Liver (tissue), 9 donors: ENCODE data around the gene REC114. TPM values are rescaled to one million over a fixed set of nuclear protein-coding genes. Genes with fewer than 3 reads are reported as not detected.

Source experiments
- DNase-seq: peaks from one replicate; pipeline ENCODE4 v3.0.0-alpha.2; 2017; ENCODE audit warnings: low spot score
- H3K27ac ChIP-seq, 2 donors: one replicate each; pipeline ENCODE4 v1.7.0; 2013; ENCODE audit warnings: inconsistent platforms in 2 of 2, low read length in 2 of 2, control low read depth in 1 of 2, low read depth in 1 of 2, mild to moderate bottlenecking in 1 of 2
- H3K27me3 ChIP-seq, 4 donors: one replicate each; pipeline versions ENCODE4 v1.6.1 to v1.7.0; 2013; ENCODE audit warnings: low read length in 3 of 4, inconsistent platforms in 1 of 4, mild to moderate bottlenecking in 1 of 4, moderate library complexity in 1 of 4; ENCODE audit not compliant: control insufficient read depth in 4 of 4, insufficient read depth in 4 of 4
- H3K36me3 ChIP-seq, 4 donors: one replicate each; pipeline versions ENCODE4 v1.6.1 to v1.7.0; 2013; ENCODE audit warnings: low read length in 3 of 4, mild to moderate bottlenecking in 3 of 4, low read depth in 1 of 4, moderate library complexity in 1 of 4; ENCODE audit not compliant: control insufficient read depth in 4 of 4, insufficient read depth in 3 of 4
- H3K4me1 ChIP-seq, 4 donors: one replicate each; pipeline versions ENCODE4 v1.6.1 to v1.7.0; 2013; ENCODE audit warnings: low read length in 3 of 4, mild to moderate bottlenecking in 3 of 4, moderate library complexity in 1 of 4; ENCODE audit not compliant: control insufficient read depth in 4 of 4, insufficient read depth in 4 of 4
- H3K4me3 ChIP-seq, 3 donors: one replicate each; pipeline versions ENCODE4 v1.6.1 to v1.7.0; 2013; ENCODE audit warnings: low read length in 3 of 3, control low read depth in 1 of 3, low read depth in 1 of 3, mild to moderate bottlenecking in 1 of 3
- H3K9ac ChIP-seq, 2 donors: one replicate each; pipeline ENCODE4 v1.7.0; 2013; ENCODE audit warnings: low read length in 2 of 2, mild to moderate bottlenecking in 2 of 2, moderate library complexity in 2 of 2, control low read depth in 1 of 2, low read depth in 1 of 2
- H3K9me3 ChIP-seq, 4 donors: one replicate each; pipeline versions ENCODE4 v1.6.1 to v1.7.0; 2013; ENCODE audit warnings: low read length in 3 of 4; ENCODE audit not compliant: control insufficient read depth in 4 of 4
- FOXA2 ChIP-seq: IDR thresholded peaks from 2 replicates; pipeline ENCODE4 v1.6.1; 2016; ENCODE audit warnings: antibody characterized with exemption
- HNF4A ChIP-seq, 2 donors: conservative IDR thresholded peaks; 2 replicates each; pipeline ENCODE4 v1.6.1; 2016; ENCODE audit warnings: antibody characterized with exemption in 2 of 2, mild to moderate bottlenecking in 2 of 2
- HNF4G ChIP-seq: IDR thresholded peaks from 2 replicates; pipeline ENCODE4 v1.6.1; 2016; ENCODE audit warnings: antibody characterized with exemption
- JUND ChIP-seq, 2 donors: IDR thresholded peaks; 2 replicates each; pipeline ENCODE4 v1.6.1; 2016; ENCODE audit warnings: antibody characterized with exemption in 2 of 2
- NR2F2 ChIP-seq: IDR thresholded peaks from 2 replicates; pipeline ENCODE4 v1.6.1; 2016; ENCODE audit warnings: antibody characterized with exemption
- RAD21 ChIP-seq, 2 donors: IDR thresholded peaks; 2 replicates each; pipeline ENCODE4 v1.6.1; 2016; ENCODE audit warnings: antibody characterized with exemption in 2 of 2, mild to moderate bottlenecking in 2 of 2
- RXRA ChIP-seq, 2 donors: IDR thresholded peaks; 2 replicates each; pipeline ENCODE4 v1.6.1; 2017 to 2018; ENCODE audit warnings: antibody characterized with exemption in 2 of 2, mild to moderate bottlenecking in 1 of 2
- SP1 ChIP-seq: IDR thresholded peaks from 2 replicates; pipeline ENCODE4 v1.6.1; 2018; ENCODE audit warnings: antibody characterized with exemption, mild to moderate bottlenecking
- TAF1 ChIP-seq: conservative IDR thresholded peaks from 2 replicates; pipeline ENCODE4 v1.6.1; 2016; ENCODE audit warnings: antibody characterized with exemption, mild to moderate bottlenecking
- WGBS: extraction: QIAGEN DNeasy Blood & Tissue Kit; methylation state at CpG from one replicate; pipeline ENCODE4 v1.1.7; 2013; 5-methylcytosine and 5-hydroxymethylcytosine counted together
- polyA plus RNA-seq, 2 donors: library from polyadenylated mRNA; stranded (reverse) in 1 of 2; unstranded in 1 of 2; fragments of 200-250 nt in 1 of 2; fragments of >200 nt in 1 of 2; fragmentation: Nextera tagmentation in 1 of 2; extraction: Ambion mirVana in 1 of 2; gene quantifications; one replicate each; pipeline versions ENCODE4 v1.2.1 to v1.2.3, GENCODE V29; 2013 to 2015
- total RNA-seq, 2 donors: library from RNA; depleted of rRNA; stranded (reverse); fragments of >200 nt; gene quantifications; one replicate each; pipeline ENCODE4 v1.2.3, GENCODE V29; 2014
- TF ChIP-seq, protein P1 (sequence below): IDR thresholded peaks from 2 replicates; pipeline ENCODE4 v1.6.1; 2016; ENCODE audit warnings: antibody characterized with exemption, mild to moderate bottlenecking
- TF ChIP-seq, protein P2 (sequence below): IDR thresholded peaks from 2 replicates; pipeline ENCODE4 v1.6.1; 2016; ENCODE audit warnings: antibody characterized with exemption
- TF ChIP-seq, protein P3 (sequence below): fragments of 150-350 bp; IDR thresholded peaks from 2 replicates; pipeline ENCODE4 v1.5.1; 2017; ENCODE audit warnings: improper control_type of control experiment, low read depth, low read length; ENCODE audit not compliant: missing input control
- TF ChIP-seq, protein P4 (sequence below): IDR thresholded peaks from 2 replicates; pipeline ENCODE4 v1.6.1; 2016; ENCODE audit warnings: antibody characterized with exemption
- donor health status: healthy.
- donor health status: healthy.
- donor health status: healthy.
- donor health status: healthy.
- donor health status: healthy.

Gene REC114
- total and polyA plus RNA-seq, 4 donors, result not detected

DNA sequence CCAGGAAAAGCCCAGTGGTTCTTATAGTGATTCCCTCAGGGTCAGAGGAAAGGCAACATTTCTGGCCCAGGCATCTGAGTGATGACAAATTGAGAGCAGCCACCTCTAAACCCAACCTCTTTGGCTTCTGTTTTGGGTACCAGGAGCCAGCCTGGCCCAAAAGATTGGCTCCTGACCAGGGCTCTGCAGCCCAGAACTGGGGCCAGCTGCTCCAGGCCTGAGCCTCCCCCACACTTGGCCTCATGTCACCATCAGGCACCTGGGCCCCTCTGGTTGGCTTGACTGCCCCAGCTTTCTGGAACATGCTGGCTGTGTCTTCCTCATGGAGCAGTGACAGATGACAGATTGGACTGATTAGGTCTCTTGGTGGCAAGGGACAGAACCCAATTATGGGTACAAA lies 48.2 kb upstream of the REC114 start (continued):
- TF ChIP-seq JUND (IDR thresholded peaks at IDR 0.05) (no peak), RXRA (IDR thresholded peaks at IDR 0.05) (no peak)
- TF ChIP-seq, protein P1, sequence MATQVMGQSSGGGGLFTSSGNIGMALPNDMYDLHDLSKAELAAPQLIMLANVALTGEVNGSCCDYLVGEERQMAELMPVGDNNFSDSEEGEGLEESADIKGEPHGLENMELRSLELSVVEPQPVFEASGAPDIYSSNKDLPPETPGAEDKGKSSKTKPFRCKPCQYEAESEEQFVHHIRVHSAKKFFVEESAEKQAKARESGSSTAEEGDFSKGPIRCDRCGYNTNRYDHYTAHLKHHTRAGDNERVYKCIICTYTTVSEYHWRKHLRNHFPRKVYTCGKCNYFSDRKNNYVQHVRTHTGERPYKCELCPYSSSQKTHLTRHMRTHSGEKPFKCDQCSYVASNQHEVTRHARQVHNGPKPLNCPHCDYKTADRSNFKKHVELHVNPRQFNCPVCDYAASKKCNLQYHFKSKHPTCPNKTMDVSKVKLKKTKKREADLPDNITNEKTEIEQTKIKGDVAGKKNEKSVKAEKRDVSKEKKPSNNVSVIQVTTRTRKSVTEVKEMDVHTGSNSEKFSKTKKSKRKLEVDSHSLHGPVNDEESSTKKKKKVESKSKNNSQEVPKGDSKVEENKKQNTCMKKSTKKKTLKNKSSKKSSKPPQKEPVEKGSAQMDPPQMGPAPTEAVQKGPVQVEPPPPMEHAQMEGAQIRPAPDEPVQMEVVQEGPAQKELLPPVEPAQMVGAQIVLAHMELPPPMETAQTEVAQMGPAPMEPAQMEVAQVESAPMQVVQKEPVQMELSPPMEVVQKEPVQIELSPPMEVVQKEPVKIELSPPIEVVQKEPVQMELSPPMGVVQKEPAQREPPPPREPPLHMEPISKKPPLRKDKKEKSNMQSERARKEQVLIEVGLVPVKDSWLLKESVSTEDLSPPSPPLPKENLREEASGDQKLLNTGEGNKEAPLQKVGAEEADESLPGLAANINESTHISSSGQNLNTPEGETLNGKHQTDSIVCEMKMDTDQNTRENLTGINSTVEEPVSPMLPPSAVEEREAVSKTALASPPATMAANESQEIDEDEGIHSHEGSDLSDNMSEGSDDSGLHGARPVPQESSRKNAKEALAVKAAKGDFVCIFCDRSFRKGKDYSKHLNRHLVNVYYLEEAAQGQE, result no peak

DNA sequence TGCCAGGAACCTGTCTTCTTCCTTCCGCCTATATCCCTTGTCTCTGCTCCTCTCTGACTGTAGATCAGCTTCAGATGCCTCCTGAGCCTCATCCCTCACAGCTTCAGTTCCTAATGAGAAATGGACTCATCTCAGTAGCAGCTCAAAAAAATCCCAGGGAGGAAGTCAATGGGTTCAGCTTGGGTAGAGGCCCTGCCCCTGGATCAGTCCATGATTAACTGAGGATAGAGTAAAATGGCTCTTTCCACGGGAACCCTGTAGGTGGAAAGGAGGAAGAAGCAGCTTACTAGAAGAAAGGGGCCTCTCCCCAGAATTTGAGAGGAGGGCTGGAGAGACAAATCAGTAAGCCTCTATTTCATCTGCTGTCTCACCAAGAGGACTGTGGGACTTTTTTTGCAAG lies 47.3 kb upstream of the REC114 start:
- Histone ChIP-seq H3K9me3 (no peaks in the 10 kb centered on the region), H3K36me3 (no peaks in the 10 kb centered on the region)
- WGBS, result 83% methylated on average over 2 of the region's 2 CpGs

DNA sequence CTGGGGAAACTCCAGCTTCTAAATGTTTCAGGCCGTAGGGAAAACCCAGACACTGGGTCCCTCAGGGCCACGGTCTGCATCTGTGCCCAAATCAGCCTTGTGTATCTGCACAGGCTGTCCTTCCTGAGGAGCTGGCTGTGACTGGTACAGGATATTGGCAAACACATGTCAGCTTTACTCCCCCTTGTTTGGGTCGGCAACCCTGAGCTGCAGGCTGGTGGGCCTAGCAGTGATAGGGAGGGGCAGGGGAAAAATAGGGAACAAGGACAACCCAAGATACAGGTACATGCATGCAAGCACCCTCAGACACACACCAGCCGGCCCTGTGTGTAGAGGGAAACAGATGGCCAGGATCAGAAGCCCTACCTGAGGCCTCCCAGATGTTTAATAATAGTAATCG lies 45.5 kb upstream of the REC114 start:
- TF ChIP-seq HNF4G (no peak), NR2F2 (no peak), TAF1 (no peak), RXRA (IDR thresholded peaks at IDR 0.05) (no peak), JUND (IDR thresholded peaks at IDR 0.05) (no peak), RAD21 (IDR thresholded peaks at IDR 0.05) (no peak), FOXA2 (no peak), HNF4A (conservative IDR thresholded peaks at IDR 0.05) (no peak)
- TF ChIP-seq, protein P2, sequence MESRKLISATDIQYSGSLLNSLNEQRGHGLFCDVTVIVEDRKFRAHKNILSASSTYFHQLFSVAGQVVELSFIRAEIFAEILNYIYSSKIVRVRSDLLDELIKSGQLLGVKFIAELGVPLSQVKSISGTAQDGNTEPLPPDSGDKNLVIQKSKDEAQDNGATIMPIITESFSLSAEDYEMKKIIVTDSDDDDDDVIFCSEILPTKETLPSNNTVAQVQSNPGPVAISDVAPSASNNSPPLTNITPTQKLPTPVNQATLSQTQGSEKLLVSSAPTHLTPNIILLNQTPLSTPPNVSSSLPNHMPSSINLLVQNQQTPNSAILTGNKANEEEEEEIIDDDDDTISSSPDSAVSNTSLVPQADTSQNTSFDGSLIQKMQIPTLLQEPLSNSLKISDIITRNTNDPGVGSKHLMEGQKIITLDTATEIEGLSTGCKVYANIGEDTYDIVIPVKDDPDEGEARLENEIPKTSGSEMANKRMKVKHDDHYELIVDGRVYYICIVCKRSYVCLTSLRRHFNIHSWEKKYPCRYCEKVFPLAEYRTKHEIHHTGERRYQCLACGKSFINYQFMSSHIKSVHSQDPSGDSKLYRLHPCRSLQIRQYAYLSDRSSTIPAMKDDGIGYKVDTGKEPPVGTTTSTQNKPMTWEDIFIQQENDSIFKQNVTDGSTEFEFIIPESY, result no peak
- TF ChIP-seq, protein P3, sequence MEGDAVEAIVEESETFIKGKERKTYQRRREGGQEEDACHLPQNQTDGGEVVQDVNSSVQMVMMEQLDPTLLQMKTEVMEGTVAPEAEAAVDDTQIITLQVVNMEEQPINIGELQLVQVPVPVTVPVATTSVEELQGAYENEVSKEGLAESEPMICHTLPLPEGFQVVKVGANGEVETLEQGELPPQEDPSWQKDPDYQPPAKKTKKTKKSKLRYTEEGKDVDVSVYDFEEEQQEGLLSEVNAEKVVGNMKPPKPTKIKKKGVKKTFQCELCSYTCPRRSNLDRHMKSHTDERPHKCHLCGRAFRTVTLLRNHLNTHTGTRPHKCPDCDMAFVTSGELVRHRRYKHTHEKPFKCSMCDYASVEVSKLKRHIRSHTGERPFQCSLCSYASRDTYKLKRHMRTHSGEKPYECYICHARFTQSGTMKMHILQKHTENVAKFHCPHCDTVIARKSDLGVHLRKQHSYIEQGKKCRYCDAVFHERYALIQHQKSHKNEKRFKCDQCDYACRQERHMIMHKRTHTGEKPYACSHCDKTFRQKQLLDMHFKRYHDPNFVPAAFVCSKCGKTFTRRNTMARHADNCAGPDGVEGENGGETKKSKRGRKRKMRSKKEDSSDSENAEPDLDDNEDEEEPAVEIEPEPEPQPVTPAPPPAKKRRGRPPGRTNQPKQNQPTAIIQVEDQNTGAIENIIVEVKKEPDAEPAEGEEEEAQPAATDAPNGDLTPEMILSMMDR, result no peak
- TF ChIP-seq, protein P4, sequence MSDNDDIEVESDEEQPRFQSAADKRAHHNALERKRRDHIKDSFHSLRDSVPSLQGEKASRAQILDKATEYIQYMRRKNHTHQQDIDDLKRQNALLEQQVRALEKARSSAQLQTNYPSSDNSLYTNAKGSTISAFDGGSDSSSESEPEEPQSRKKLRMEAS, result no peak
- Histone ChIP-seq H3K27ac (no peak overlapping the region), H3K36me3 (no peaks in the 10 kb centered on the region), H3K27me3 (no peaks in the 10 kb centered on the region), H3K4me1 (no peaks in the 10 kb centered on the region), H3K4me3 (no peak overlapping the region), H3K9me3 (no peaks in the 10 kb centered on the region), H3K9ac (no peak overlapping the region)
- no peak for DNase-seq
- WGBS, result 70% methylated on average over 5 of the region's 5 CpGs

More for the DNA sequence above, 47.3 kb upstream of the REC114 start:
- Histone ChIP-seq H3K4me1 (no peaks in the 10 kb centered on the region), H3K9ac (no peak overlapping the region), H3K27ac (no peak overlapping the region), H3K27me3 (no peaks in the 10 kb centered on the region), H3K4me3 (no peak overlapping the region)
- TF ChIP-seq FOXA2 (no peak), SP1 (no peak)
- TF ChIP-seq, protein P1, result no peak
- no peak for DNase-seq
